Muscle of leg (tissue), 16 donors: ENCODE measurements around the gene CEACAM1. TPM values are rescaled to one million over a fixed set of nuclear protein-coding genes. Genes with fewer than 3 reads are reported as not detected.

ENCODE experiments used
- DNase-seq: peaks from one replicate; pipeline ENCODE4 v3.0.0; 2013
- H3K27ac ChIP-seq: one replicate; pipeline ENCODE4 v1.5.1; 2013; ENCODE audit warnings: mild to moderate bottlenecking, low read length, control low read depth
- H3K27me3 ChIP-seq: one replicate; pipeline ENCODE4 v1.6.1; 2013; ENCODE audit warnings: low read length; ENCODE audit not compliant: control insufficient read depth, insufficient read depth
- H3K36me3 ChIP-seq: one replicate; pipeline ENCODE4 v1.6.1; 2013; ENCODE audit warnings: low read length; ENCODE audit not compliant: control insufficient read depth, insufficient read depth
- H3K4me1 ChIP-seq: one replicate; pipeline ENCODE4 v1.6.1; 2013; ENCODE audit warnings: low read length; ENCODE audit not compliant: control insufficient read depth, insufficient read depth
- H3K4me3 ChIP-seq: one replicate; pipeline ENCODE4 v1.5.1; 2013; ENCODE audit warnings: low read length, control low read depth
- H3K9me3 ChIP-seq: replicated peaks from 2 replicates; pipeline ENCODE4 v1.6.1; 2013; ENCODE audit warnings: low read depth, low read length; ENCODE audit not compliant: control insufficient read depth
- WGBS: methylation state at CpG from one replicate; pipeline ENCODE4 v1.1.5; 2013; ENCODE audit warnings: missing lambda C conversion rate; ENCODE audit not compliant: insufficient coverage; 5-methylcytosine and 5-hydroxymethylcytosine counted together
- long read RNA-seq, 11 donors: transcript quantifications; one replicate each; lab custom pipeline, GENCODE V29; 2026
- polyA plus RNA-seq, 8 donors: library from polyadenylated mRNA; unstranded; fragments of 120-200 nt; gene quantifications; one replicate each; pipeline versions ENCODE4 v1.2.1 to v1.2.3, GENCODE V29; 2013; ENCODE audit warnings: inconsistent platforms in 1 of 8, low replicate concordance in 1 of 8; ENCODE audit not compliant: insufficient read length in 8 of 8, insufficient read depth in 1 of 8
- total RNA-seq: library from RNA; stranded (reverse); fragments of 120-200 nt; gene quantifications from one replicate; pipeline ENCODE4 v1.2.4, GENCODE V29; 2013

Gene CEACAM1
- total RNA-seq (0.62 TPM), polyA plus RNA-seq (1 to 10 TPM in 7 of 8 donors, under 1 TPM in 1; 0.98 to 6.9 (median 1.8) TPM)
- long read RNA-seq, donor 1: 0 reads
- long read RNA-seq, donor 2: 0 reads
- long read RNA-seq, donor 3: 0 reads
- long read RNA-seq, donor 4: 0 reads
- long read RNA-seq, donor 5: 0 reads
- long read RNA-seq, donor 6: 0 reads
- long read RNA-seq, donor 7: 0 reads
- long read RNA-seq, donor 8: 0 reads
- long read RNA-seq, donor 9: 0 reads
- long read RNA-seq, donor 10, partial matches to known transcripts: 0 of 1 reads
- long read RNA-seq, donor 10, other reads (novel, unspliced or antisense): 0 of 1 reads
- long read RNA-seq, donor 11: 0 reads

- H3K27ac ChIP-seq: peak within 1 kb of the TSS; percentile 42
- 54% methylated on average over 6 of the region's 7 CpGs for WGBS
- peak; percentile 26 for DNase-seq
Measured at GRCh38 chr19:42528354-42529247, at the start of gene CEACAM1. TSS of gene CEACAM1 (minus strand) at chr19:42528481. CDS start at chr19:42528374, 107 bp downstream.

DNA sequence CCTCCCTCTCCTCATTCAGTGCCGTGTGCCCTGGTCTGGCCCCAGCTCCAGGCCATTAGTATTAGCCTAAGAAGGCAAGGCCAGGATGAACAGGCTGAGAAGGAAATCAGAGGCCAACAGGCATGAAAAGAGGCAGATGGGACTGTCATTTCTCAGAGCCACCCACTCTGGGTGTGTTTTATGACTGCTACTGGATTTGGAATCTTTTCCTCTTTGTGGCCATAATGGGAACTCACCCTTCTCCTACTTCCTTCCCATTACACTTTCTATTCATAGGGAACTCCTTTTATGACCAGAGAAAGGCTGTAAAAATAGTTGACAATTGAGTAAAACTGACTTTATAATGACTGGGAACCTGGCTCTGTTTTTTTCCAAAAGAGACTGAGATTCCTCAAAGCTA, 48.7 kb upstream of the CEACAM1 start:
- no peak for DNase-seq
- Histone ChIP-seq H3K4me3 (no peak overlapping the region), H3K9me3 (no peaks in the 10 kb centered on the region), H3K27ac (no peak overlapping the region), H3K36me3 (no peaks in the 10 kb centered on the region), H3K27me3 (no peaks in the 10 kb centered on the region), H3K4me1 (no peaks in the 10 kb centered on the region)
- no CpG with 5 or more reads among the region's 1 CpG for WGBS

More at GRCh38 chr19:42528354-42529247, at the start of gene CEACAM1:
- Histone ChIP-seq H3K4me1 (peaks cover 7% of the 10 kb centered on the region), H3K36me3 (no peaks in the 10 kb centered on the region), H3K27me3 (no peaks in the 10 kb centered on the region), H3K4me3 (no peak within 1 kb of the TSS), H3K9me3 (no peaks in the 10 kb centered on the region)

DNA sequence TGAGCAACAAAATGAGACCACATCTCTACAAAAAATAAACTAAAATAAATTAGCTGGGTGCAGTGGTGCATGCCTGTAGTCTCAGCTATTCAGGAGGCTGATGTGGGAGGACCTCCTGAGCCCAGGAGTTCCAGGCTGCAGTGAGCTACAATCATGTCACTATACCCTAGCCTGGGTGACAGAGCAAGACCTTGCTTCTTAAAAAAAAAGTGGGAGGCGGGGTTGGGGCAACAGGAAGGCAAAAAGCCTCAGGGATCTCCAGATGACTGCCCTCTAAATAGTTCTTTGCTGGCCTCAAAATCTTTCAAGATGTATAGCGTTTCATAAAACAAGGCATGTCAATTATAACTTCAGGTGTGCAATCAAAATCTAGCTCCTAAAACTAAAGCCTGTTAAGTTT, 48.0 kb upstream of the CEACAM1 start:
- DNase-seq: no peak
- Histone ChIP-seq H3K36me3 (no peaks in the 10 kb centered on the region), H3K4me1 (no peaks in the 10 kb centered on the region), H3K27me3 (no peaks in the 10 kb centered on the region), H3K4me3 (no peak overlapping the region), H3K9me3 (no peaks in the 10 kb centered on the region), H3K27ac (no peak overlapping the region)
- WGBS: no CpG with 5 or more reads among the region's 2 CpGs

DNA sequence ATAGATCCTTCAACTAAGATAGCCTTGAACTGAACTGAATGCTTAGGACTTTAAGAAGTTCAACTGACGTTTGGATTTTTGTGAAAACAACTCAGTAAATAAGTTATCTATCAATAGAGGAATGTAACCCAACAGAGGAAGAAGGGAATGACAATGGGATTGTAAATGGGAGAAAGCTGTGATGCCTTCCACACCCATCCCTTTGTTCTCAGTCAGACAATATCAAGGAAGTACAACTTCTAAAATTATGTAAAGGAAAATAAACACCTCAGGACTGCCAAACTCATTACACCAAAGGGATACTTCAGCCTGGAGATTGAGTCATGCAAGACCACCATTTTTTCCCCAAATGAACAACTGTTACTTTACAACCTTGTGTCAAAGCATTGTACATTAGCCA, 45.4 kb upstream of the CEACAM1 start:
- no peaks in the 10 kb centered on the region for H3K27me3 ChIP-seq
- WGBS: no CpG with 5 or more reads among the region's 1 CpG
- no peak for DNase-seq
- no peak overlapping the region for H3K4me3 ChIP-seq
- H3K36me3 ChIP-seq: no peaks in the 10 kb centered on the region
- H3K4me1 ChIP-seq: no peaks in the 10 kb centered on the region
- H3K27ac ChIP-seq: no peak overlapping the region
- H3K9me3 ChIP-seq: no peaks in the 10 kb centered on the region

GRCh38 chr19:42571116-42571515, 42.8 kb upstream of the CEACAM1 start:
- no peaks in the 10 kb centered on the region for H3K4me1 ChIP-seq
- DNase-seq: no peak
- H3K27me3 ChIP-seq: no peaks in the 10 kb centered on the region
- no peak overlapping the region for H3K4me3 ChIP-seq
- 65% methylated on average over 2 of the region's 2 CpGs for WGBS
- no peak overlapping the region for H3K27ac ChIP-seq
- no peaks in the 10 kb centered on the region for H3K36me3 ChIP-seq
- H3K9me3 ChIP-seq: no peaks in the 10 kb centered on the region

- Histone ChIP-seq H3K9me3 (no peaks in the 10 kb centered on the region), H3K4me1 (peaks cover 2% of the 10 kb centered on the region), H3K4me3 (no peak overlapping the region), H3K27ac (no peak overlapping the region), H3K27me3 (no peaks in the 10 kb centered on the region), H3K36me3 (no peaks in the 10 kb centered on the region)
- WGBS: 100% methylated on average over 1 of the region's 2 CpGs
- DNase-seq: no peak
Measured at GRCh38 chr19:42569193-42569592, 40.9 kb upstream of the CEACAM1 start.

- no peaks in the 10 kb centered on the region for H3K36me3 ChIP-seq
- no peak overlapping the region for H3K4me3 ChIP-seq
- peaks cover 7% of the 10 kb centered on the region for H3K4me1 ChIP-seq
- no peak for DNase-seq
- H3K27ac ChIP-seq: no peak overlapping the region
- H3K27me3 ChIP-seq: no peaks in the 10 kb centered on the region
- WGBS: 82% methylated on average over 1 of the region's 4 CpGs
- no peaks in the 10 kb centered on the region for H3K9me3 ChIP-seq
Measured at GRCh38 chr19:42568006-42568405, 39.7 kb upstream of the CEACAM1 start.

- Histone ChIP-seq H3K27ac (no peak overlapping the region), H3K4me1 (peaks cover 7% of the 10 kb centered on the region), H3K36me3 (no peaks in the 10 kb centered on the region), H3K9me3 (no peaks in the 10 kb centered on the region), H3K27me3 (no peaks in the 10 kb centered on the region), H3K4me3 (no peak overlapping the region)
- DNase-seq: no peak
- 95% methylated on average over 4 of the region's 4 CpGs for WGBS
Measured at GRCh38 chr19:42567567-42567966, 39.3 kb upstream of the CEACAM1 start.

DNA sequence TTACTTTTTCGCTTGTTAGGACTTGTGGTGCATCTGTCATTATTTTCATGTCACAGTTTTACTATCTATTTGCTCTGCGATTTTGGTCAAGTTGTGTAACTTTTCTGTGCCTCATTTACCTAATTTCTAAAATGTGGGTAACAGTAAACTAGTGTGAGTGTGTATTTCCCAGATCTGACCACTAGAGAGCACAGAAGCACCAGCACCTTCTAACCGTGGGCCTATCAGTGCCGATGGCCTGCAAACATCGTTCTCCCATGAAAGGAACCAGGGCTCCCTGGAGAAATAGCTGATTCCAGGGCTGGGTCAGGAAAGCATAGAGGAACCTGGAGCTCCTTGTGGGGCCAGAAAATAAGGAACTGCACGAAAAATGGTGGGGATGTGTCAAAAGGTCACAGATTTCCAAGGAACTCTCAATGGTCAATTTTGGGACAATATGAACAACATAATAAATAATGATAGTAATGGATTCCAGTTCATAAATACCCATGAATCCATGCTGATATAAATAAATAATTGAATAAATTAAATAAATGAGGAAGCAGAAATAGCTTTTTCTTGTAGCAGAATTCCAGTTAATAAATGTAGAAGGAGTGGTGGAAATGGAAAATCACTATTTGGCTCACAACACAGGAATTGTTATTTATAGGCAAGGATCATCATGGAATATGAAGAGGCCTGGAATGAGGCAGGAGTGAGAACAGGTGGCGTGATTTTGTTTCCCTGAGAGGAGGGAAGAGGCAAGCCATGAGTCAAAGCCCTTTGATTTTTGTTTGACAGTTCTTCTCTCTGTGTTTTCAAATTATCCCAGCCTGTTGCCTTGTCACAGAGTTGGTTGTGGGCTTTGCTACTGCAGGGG, 35.3 kb upstream of the CEACAM1 start:
- WGBS: 0% methylated on average over 3 of the region's 7 CpGs
- no peak overlapping the region for H3K4me3 ChIP-seq
- no peaks in the 10 kb centered on the region for H3K36me3 ChIP-seq
- H3K27ac ChIP-seq: no peak overlapping the region
- H3K27me3 ChIP-seq: peaks cover 4% of the 10 kb centered on the region
- peak; percentile 36 for DNase-seq
- H3K4me1 ChIP-seq: peaks cover 7% of the 10 kb centered on the region
- no peaks in the 10 kb centered on the region for H3K9me3 ChIP-seq
